GM06990 (cell line): ENCODE data around the gene HOXA2.

Source experiments
- DNase-seq: peaks from one replicate; pipeline ENCODE4 v3.0.0-alpha.2; 2011; ENCODE audit not compliant: insufficient read length; ENCODE audit errors: extremely low read depth
- H3K27me3 ChIP-seq: replicated peaks from 2 replicates; pipeline ENCODE4 v1.6.0; 2011; ENCODE audit warnings: low read length; ENCODE audit not compliant: control insufficient read depth, insufficient read depth
- H3K36me3 ChIP-seq: 2 replicates; pipeline ENCODE4 v1.5.1; 2011; ENCODE audit warnings: low read length; ENCODE audit not compliant: control insufficient read depth, insufficient read depth
- H3K4me3 ChIP-seq: replicated peaks from 2 replicates; pipeline ENCODE4 v1.5.1; 2011; ENCODE audit warnings: low read depth, mild to moderate bottlenecking, control low read depth, low read length
- TF ChIP-seq, protein P1 (sequence below): IDR thresholded peaks from 2 replicates; pipeline ENCODE4 v1.5.1; 2011; ENCODE audit warnings: low read length, control low read depth, mild to moderate bottlenecking, inconsistent platforms; ENCODE audit not compliant: insufficient read depth, poor library complexity, severe bottlenecking

The HOXA2 gene

DNA sequence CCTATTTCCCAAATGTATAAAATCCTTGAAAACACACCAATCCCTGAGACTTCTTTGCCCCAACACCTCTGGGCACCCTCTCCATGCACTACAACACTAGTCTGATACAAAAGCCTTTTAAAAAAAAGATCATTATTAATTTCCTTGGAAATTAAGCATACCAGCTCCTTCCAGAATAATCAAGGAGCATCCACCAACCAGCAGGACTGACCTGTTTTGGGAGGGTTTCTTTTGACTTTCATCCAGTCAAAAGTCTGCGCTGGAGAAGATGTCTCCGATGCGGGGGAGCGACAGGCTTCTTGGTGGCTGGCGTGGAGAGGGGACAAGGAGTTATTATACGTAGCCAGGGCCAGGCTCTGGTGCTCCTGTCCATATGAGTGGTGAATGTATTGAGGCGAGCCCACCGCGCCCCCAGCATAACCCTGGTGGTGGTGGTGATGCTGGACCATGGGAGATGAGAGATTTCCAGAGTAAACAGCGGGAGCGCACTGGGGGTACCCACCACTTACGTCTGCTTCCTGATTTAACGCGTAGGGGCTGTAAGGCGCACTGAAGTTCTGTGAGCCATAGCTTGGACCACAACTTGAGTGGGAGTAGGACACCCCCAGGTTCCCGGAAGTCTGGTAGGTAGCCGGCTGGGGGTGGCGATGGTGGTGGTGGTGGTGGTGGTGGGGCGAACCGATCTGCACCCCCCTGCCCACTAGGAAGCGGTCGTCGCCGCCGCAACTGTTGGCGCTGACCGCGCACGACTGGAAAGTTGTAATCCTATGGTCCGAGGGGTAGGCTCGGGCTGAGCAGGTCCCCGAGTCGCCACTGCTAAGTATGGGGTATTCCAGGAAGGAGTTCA lies 7.2 kb downstream of the HOXA2 start:
- Histone ChIP-seq H3K36me3 (no peaks in the 10 kb centered on the region), H3K27me3 (no peaks in the 10 kb centered on the region), H3K4me3 (peak overlapping the region; percentile 66)
- no peak for DNase-seq
- TF ChIP-seq, protein P1, sequence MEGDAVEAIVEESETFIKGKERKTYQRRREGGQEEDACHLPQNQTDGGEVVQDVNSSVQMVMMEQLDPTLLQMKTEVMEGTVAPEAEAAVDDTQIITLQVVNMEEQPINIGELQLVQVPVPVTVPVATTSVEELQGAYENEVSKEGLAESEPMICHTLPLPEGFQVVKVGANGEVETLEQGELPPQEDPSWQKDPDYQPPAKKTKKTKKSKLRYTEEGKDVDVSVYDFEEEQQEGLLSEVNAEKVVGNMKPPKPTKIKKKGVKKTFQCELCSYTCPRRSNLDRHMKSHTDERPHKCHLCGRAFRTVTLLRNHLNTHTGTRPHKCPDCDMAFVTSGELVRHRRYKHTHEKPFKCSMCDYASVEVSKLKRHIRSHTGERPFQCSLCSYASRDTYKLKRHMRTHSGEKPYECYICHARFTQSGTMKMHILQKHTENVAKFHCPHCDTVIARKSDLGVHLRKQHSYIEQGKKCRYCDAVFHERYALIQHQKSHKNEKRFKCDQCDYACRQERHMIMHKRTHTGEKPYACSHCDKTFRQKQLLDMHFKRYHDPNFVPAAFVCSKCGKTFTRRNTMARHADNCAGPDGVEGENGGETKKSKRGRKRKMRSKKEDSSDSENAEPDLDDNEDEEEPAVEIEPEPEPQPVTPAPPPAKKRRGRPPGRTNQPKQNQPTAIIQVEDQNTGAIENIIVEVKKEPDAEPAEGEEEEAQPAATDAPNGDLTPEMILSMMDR: no peak

DNA sequence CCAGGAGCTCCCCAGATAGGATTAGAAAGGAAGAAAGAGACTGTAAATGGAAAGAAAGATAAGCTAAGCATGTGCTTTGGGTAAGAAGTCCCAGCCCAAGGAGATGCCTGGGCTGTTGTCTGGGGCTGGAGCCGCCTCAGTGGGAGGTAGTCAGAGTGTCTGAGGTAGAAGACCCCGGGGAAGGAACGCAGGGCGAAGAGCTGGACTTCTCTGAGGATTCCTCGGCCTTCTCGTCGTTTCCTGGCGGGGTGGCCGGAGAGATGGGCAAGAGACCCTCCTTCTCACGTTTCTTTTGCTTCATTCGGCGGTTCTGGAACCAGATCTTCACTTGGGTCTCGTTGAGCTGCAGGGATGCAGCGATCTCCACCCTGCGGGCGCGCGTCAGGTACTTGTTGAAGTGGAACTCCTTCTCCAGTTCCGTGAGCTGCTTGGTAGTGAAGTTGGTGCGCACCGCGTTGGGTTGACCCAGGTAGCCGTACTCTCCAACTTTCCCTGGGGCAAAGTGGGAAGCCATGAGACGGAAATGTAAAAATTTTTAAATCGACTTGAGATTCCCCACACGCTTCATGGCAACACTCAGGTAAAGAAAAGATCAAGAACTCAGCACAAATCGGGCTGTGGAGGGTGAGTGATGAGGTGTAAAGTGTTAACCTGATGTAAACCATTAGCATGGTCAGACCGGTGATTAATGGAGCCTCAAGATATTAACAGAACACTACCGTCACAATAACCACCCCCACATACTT lies 8.0 kb downstream of the HOXA2 start:
- TF ChIP-seq, protein P1: no peak
- DNase-seq: no peak
- H3K27me3 ChIP-seq: no peaks in the 10 kb centered on the region
- H3K36me3 ChIP-seq: no peaks in the 10 kb centered on the region
- no peak overlapping the region for H3K4me3 ChIP-seq

DNA sequence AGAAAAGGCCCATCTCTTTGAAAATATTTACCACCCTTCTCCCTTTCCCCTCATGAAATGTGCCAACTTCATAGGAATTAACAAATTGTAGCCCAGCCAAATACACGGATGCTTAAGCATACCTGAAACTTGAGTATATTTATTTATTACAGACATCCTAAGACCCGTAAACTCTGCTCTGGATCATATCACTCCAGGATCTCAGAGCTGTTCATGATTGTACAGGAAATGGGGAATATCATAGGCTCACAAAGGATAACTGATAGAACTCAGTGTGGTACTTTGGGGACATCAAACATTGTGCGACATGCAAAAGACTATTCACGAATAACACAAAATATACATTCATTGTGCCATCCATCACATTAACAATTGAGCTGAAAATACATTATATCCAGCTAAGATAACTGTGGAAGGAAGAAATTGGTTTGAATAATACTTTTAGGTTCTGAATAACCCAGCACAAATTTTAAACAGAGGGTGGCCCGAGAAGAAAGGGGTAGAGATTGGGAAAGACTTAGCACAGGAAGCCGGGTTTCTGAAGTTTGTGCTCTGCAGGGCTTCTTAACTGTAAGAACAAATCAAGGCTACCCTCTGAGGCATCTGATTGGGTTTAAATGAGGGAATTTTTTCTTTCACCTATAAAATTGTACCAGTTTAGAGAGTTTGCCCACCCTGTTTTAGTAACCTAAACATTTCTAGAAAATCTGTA lies 9.1 kb downstream of the HOXA2 start:
- H3K4me3 ChIP-seq: no peak overlapping the region
- no peaks in the 10 kb centered on the region for H3K27me3 ChIP-seq
- TF ChIP-seq, protein P1: no peak
- no peaks in the 10 kb centered on the region for H3K36me3 ChIP-seq
- DNase-seq: no peak

DNA sequence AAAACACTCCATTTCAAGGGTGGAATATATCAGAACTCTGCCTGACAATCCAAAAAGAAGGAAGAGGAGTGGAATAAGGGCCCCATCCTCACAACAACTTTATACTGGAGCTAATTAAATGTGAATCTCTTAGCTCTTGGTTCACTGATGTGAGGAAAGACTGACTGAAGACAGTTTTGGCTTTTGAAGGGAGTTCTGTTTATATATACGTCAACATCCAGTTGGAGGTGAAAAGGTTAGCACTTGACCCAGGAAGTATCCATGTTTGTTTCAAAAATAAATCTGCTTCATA lies 9.7 kb downstream of the HOXA2 start:
- Histone ChIP-seq H3K4me3 (no peak overlapping the region), H3K27me3 (no peaks in the 10 kb centered on the region), H3K36me3 (no peaks in the 10 kb centered on the region)
- TF ChIP-seq, protein P1: no peak
- DNase-seq: no peak

DNA sequence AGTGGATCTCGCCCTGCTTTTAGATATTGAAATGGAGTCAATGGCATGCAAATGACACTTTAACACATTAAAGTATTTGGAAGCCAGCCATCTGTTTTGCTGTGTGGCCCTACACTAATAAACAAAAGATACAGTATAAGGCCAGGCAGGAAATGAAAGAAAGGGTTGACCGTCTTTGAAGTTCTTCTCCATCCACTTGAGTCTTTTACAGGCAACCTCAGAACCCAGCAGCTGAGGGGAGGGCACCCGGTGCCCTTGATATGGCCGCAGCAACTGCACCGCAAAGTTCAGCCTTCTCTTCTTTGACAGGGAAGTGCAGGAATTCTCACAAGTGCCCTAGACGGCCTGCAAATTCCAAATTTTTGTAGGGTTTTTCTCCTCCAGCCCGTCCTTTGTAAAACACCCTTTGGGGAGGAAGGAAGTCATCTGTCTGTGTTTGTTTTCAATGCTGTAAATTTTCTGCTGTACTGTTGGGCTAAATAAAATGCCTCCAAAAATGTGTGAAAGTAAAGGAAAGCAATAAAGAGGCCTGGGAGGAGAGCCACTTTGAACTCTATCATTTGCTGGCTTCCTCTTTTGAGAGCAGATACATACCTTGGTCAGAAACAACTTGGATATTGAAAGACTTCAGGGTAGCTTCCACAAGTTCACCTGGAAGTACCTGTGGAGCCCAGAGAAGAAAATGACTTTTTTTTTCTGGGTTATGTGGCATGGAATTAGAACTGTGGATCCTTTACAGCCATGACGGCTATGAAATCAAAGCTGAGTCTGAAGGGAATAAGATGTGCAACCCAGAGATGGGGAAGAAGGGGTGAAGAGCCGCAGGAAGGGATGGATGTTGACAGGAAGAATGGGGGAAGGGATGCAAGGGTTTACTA lies 10.3 kb downstream of the HOXA2 start:
- H3K27me3 ChIP-seq: no peaks in the 10 kb centered on the region
- DNase-seq: no peak
- no peaks in the 10 kb centered on the region for H3K36me3 ChIP-seq
- no peak overlapping the region for H3K4me3 ChIP-seq
- TF ChIP-seq, protein P1: no peak
